Upper lobe of left lung (tissue), 4 donors: ENCODE results near the gene NOS1.

Source experiments
- CTCF ChIP-seq, 6 experiments: fragments of 450-650 bp in 4 of 6; fragments of 200-600 bp in 2 of 6; sonication (generic) in 2 of 6; IDR thresholded peaks; one replicate each; pipeline ENCODE4 v1.5.1; 2016 to 2019; ENCODE audit warnings: antibody characterized with exemption in 6 of 6
- EP300 ChIP-seq, 4 donors: sonication (generic); formaldehyde crosslinking; IDR thresholded peaks; one replicate each; pipeline ENCODE4 v1.5.1; 2017; ENCODE audit warnings: antibody characterized with exemption in 4 of 4, control low read depth in 2 of 4
- POLR2A ChIP-seq, 4 donors: fragments of 450-650 bp; IDR thresholded peaks; one replicate each; pipeline ENCODE4 v1.5.1; 2016 to 2017; ENCODE audit warnings: antibody characterized with exemption in 4 of 4, mild to moderate bottlenecking in 2 of 4
- POLR2AphosphoS5 ChIP-seq, 2 donors: sonication (generic); formaldehyde crosslinking; IDR thresholded peaks; one replicate each; pipeline ENCODE4 v1.5.1; 2017; ENCODE audit warnings: antibody characterized with exemption in 2 of 2

GRCh38 chr12:117162633-117163032 lies 198.8 kb downstream of the NOS1 start:
- TF ChIP-seq CTCF (IDR thresholded peaks at IDR 0.05) = no peak
- TF ChIP-seq POLR2A (IDR thresholded peaks at IDR 0.05) = no peak
- no peak for TF ChIP-seq POLR2AphosphoS5 (IDR thresholded peaks at IDR 0.05)
- no peak for TF ChIP-seq EP300 (IDR thresholded peaks at IDR 0.05)
